Dermis microvascular lymphatic vessel endothelial cell (primary cell): ENCODE results near the gene TEP1. TPM values are rescaled to one million over a fixed set of nuclear protein-coding genes. Genes with fewer than 3 reads are reported as not detected.
"Not testable (repeated sequence)": the region's sequence is repeated elsewhere in the genome, so short reads cannot be mapped to it uniquely, and the experiment has no call there.

Experiments
- DNase-seq, 2 donors: peaks; one replicate each; pipeline versions ENCODE4 v3.0.0 to v3.0.0-alpha.2; 2010; ENCODE audit warnings: low read depth in 2 of 2
- total RNA-seq: library from RNA; depleted of rRNA; stranded (reverse); fragments of >200 nt; gene quantifications from 2 replicates; pipeline ENCODE4 v1.2.1, GENCODE V29; 2014

TEP1 gene
- total RNA-seq, 1 donor from 2014 or later, result 19.8 TPM

DNA sequence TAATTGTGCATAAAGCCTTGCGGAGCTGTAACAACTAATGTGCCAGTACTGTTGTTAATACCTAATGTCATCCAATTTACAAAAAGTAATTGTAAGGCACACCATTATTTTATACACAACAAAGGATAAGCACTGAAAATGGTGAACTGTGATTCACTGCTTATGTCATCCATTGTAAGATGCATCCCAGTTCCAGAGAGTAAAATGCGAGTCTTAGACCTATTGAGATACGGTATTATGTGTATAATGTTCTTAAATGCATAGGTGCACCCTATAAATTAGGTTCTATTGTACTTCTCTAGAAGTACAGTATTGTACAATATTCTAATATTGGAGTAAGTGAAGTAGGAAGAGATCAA, 69.5 kb downstream of the TEP1 start:
- DNase-seq, result peak in 1 of 2 donors; percentile 46

DNA sequence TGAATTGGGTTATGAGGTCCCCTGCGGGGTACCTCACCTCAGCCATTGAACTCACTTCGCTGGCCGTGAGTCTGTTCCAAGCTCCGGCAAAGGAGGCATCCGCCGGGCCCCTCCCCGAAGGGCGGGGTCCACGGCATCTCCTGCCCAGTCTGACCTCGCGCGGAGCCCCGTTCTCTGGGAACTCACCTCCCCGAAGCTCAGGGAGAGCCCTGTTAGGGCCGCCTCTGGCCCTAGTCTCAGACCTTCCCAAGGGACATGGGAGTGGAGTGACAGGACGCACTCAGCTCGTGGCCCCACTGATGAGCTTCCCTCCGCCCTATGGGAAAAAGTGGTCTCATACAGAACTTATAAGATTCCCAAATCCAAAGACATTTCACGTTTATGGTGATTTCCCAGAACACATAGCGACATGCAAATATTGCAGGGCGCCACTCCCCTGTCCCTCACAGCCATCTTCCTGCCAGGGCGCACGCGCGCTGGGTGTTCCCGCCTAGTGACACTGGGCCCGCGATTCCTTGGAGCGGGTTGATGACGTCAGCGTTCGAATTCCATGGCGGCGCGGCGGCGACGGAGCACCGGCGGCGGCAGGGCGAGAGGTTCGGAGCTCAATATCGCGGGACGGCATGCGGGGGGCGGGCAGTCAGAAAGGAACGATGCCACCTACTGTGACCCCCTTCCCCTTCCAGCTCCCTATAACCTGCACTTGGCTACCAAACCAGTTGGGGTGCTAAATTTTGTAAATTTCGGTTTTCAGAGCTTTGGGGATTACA, 70.0 kb downstream of the TEP1 start, which contains the start of gene PARP2:
Gene PARP2 (plus strand): TSS at position 544 of the 770 bp plus-strand sequence. CDS start 7 bp downstream, at position 551.
- peak; percentile 98 to 99 for DNase-seq

DNA sequence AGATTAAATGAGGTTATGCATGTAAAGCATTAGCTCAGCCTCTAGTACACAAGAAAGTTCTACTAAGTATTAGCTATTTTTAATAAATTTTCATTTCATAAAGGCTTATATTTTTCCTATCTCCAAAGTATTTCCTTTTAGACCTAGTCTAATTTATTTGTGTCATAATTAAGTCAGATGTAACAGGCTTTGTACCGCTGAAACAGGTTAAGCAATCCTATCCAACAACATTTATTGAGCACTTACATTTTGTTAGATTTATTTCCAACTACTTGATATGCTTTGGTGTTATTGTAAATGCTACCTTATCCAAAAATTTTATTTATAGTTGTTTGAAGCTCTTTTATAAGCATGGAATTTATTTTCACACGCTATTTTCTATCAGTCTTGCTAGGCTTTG, 71.7 kb downstream of the TEP1 start:
- no peak for DNase-seq

DNA sequence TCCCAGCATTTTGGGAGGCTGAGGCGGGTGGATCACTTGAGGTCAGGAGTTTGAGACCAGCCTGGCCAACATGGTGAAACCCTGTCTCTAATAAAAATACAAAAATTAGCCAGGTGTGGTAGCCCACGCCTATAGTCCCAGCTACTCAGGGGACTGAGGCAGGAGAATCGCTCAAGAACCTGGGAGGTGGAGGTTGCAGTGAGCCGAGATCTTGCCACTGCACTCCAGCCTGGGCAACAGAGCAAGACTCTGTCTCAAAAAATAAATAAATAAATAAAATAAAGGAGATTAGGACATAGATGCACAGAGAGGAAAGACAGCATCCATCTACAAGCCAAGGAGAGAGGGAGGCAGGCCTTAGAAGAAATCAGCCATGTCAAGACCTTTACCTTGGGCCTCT, 72.3 kb downstream of the TEP1 start:
- not testable (repeated sequence) for DNase-seq

DNA sequence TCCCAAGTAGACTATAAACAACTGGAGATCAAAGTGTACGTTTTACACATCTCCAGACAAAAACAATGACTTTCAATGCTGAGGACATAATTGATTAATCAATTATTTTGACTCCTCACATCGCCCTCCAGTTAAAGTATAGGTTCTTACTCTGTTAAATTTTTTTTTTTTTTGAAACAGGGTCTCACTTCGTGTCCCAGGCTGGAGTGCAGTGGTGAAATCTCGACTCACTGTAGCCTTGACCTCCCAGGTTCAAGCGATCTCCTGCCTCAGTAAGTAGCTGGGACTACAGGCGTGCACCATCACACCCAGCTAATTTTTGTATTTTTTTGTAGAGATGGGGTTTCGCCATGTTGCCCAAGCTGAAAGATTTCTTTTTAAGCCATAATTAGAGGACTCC, 79.3 kb downstream of the TEP1 start:
- DNase-seq, result no peak

DNA sequence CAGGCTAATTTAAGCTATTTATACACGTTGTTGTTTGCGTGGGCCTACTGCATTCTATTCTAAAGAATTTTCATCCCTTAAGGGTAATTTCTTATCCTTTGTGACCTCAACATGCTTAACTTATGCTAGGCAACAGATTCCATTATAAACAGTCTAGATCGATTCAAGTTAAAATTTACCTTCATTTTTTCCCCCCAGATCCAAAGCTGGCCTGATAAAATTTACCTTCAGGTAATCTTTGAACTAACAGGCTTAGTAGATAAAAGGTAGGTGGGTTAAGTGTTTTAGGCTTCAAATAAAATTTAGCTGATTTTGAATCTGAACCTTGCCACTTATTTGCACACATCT, 79.8 kb downstream of the TEP1 start:
- DNase-seq, result no peak

DNA sequence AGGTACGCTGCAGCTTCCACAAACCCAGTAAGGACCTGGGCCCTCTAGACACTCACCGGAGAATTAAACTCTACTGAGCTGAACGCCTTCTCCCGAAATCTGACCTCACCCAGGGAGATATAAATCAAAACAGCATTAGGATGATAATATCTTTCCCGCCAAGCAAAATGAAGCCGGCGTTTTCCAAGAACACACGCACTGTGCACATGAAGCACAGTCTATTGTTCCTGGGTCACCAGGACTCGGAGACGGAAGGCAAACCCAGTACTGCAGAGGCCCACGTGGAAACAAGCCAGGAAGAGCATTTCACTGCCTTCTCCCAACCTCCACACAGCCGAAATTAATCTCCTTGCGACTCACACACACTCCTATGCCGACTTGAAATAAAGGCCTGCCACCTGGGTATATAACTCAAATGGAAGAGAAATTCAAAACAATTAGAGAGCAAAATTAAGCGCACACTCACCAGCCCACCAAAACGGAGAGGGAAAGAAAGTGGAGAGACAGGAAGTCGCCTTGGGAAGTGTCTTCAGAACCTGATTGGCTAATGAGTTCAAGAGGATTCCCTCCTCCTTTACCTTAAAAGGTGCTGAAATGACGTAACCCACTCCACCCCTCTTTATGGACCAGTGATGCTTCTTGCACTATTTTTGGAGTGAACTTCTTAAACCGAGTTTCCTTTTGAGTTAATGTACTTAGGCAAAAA, 80.4 kb downstream of the TEP1 start, which contains the start of gene CCNB1IP1:
Gene CCNB1IP1 (minus strand): TSS at position 492 of the 706 bp plus-strand sequence. CDS start 16,756 bp downstream, outside the sequence.
- DNase-seq, result peak; percentile 41 to 88

DNA sequence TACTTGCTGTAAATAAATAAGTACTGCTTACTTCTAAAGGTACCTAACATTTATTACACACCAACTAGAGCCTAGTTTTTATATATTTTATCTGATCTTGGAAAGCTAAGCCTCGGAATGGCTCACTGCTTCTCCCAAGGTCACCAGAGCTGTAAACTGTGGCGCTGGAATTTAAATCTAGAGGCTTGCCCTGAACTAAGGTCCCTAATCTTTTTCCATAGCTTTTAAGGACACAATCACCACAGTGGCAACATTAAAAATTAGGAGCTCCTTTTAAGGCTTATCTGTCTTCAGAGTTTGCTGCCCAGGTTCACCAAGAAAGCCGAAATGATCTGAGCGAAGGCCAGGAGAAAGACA, 80.9 kb downstream of the TEP1 start:
- DNase-seq, result peak in 1 of 2 donors; percentile 19

DNA sequence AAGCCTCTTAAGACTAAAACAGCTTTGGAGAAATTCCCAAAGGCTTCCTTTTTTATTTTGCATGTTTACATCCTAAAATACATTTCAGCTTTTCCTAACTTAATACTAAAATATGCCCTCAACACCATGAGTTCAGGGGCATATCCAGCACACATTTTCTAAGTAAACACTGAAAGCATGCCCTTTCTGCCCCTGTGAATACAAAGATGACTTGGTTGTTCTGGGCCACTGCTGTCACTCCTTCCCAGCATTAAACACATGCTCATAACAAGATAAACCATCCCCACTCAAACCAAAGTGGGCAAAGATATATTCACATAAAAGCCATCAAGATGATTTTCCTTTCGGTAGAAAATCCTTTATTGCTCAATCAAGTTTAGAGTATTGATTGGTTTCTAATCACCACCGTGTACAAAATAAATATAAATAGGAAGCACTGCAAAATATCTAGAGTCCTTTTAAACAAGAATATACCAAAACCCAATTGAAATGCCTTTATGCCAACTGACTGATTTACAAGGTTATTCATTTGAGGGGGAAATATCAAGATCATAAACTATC, 82.2 kb downstream of the TEP1 start:
- DNase-seq, result no peak

DNA sequence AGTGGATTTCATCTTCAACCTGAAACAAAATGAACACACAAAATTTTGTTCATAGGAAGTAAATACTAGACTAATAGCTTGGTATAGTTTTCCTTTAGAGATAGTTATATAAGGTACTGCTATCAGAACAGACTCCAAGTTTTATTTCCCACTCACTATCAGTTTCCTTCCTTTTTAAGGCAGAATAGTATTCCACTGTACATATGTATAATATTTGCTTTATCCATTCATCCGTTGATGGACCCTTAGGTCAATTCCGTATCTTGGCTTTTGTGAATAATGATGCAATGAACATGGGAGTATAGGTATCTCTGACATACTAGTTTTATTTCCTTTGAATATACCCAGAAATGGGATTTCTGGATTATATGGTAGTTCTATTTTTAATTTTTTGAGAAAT, 83.9 kb downstream of the TEP1 start:
- no peak for DNase-seq

DNA sequence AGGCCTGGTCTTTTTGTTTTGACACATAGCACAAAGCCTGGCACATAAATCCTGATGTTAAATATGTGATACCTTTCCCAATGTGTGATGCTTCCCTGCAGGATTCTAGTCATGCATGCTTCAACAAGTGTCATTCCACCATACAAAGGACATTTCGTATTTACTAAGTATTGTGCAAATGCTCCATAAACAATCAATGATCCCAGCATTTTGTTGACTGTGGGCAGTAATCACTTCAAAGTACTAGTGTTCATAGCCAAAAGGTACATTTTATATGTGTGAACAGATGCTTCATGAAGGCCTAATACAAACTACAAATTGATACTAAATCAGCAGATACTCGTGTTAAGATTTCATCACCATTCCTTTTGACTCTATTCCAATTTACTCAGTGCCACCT, 84.6 kb downstream of the TEP1 start:
- DNase-seq, result no peak

DNA sequence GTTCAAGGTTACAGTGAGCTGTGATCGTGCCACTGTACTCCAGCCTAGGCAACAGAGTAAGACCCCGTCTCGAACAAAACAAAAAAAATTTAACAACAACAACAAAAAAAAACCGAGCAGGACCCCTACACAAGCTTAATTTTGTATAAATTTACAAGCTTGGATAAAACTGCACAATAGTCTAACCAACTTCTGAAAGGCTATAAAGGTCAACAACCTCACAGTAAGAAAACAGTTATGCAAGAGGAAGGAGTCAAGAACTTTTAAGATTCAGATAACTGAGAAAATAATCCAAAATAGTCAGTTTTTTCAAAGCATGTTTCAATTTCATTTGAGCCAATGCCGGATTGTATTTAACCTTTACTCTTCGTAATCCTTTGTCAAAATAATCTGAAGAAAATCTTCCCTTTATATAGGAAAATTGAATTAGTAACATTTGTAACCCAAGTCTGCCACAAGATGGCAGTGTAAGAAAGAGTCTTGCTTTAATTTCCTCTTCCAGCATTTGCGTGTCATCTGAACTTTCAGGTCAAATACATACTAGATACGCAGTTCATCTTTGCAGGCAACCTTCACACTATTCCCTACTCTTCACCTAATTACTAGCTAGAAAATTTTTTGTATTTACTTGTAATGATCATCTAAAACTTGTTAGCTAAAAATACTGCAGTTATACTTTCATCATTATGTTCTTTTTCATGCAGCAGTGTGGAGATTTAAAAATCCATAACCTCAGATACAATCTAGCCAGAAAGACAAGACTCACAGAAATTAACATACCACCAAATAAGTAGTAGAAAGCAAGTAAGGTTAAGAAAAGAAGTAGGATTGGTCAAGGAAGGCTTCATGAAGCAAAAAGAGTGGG, 86.1 kb downstream of the TEP1 start:
- DNase-seq, result peak; percentile 69 to 77

DNA sequence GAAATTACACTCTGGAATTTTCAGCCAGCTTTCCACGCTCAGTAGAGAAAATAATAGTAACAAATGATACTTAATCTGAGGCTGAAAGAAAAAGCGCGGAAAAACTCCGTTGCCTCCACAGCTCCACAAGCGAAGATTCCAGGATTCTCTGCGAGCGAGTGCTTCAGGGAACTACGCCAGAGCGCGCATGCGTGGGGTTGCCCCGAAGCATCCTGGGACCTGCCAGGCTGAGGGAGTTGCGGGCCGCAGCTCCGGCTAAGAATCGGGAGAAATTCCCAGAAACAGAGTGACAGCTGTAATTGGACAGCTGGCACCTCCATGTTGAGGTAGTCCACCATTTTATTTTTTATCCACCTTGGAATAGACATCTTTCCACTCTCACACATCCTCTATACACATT, 95.6 kb downstream of the TEP1 start:
- DNase-seq, result no peak

Other genes starting within 250 kb of the TEP1 start
- gene OR11G2, start 222.6 kb downstream of the TEP1 start, total RNA-seq, result not detected in 2 replicates
- gene OR11H6, start 189.8 kb downstream of the TEP1 start, total RNA-seq, result not detected in 2 replicates
- gene OR11H7, start 184.5 kb downstream of the TEP1 start, total RNA-seq, result not detected in 2 replicates
- gene OR11H4, start 174.2 kb downstream of the TEP1 start, total RNA-seq, result not detected in 2 replicates
- gene TTC5, start 107.5 kb downstream of the TEP1 start, total RNA-seq, result 14.4 and 15.8 TPM in 2 replicates
- 38.6 and 39.7 TPM in 2 replicates for gene CCNB1IP1, start 80.2 kb downstream of the TEP1 start, total RNA-seq
- gene PARP2, start 69.9 kb downstream of the TEP1 start, total RNA-seq, result 5.3 and 6.3 TPM in 2 replicates
- under 0.01 and 0.13 TPM in 2 replicates for gene KLHL33, start 22.7 kb upstream of the TEP1 start, total RNA-seq
- 54.9 and 70.4 TPM in 2 replicates for gene OSGEP, start 41.3 kb upstream of the TEP1 start, total RNA-seq
- gene APEX1, start 41.7 kb upstream of the TEP1 start, total RNA-seq, result 65.7 and 75.1 TPM in 2 replicates
- 22.1 and 28.6 TPM in 2 replicates for gene PIP4P1, start 47.9 kb upstream of the TEP1 start, total RNA-seq
- gene PNP, start 55.9 kb upstream of the TEP1 start, total RNA-seq, result 222 and 264 TPM in 2 replicates
- gene RNASE10, start 92.0 kb upstream of the TEP1 start, total RNA-seq, result not detected in 2 replicates
- not detected in 2 replicates for gene RNASE9, start 147.5 kb upstream of the TEP1 start, total RNA-seq
- gene RNASE11, start 174.5 kb upstream of the TEP1 start, total RNA-seq, result not detected in 2 replicates
- not detected in 2 replicates for gene RNASE12, start 177.9 kb upstream of the TEP1 start, total RNA-seq
- not detected in 2 replicates for gene OR6S1, start 228.2 kb upstream of the TEP1 start, total RNA-seq